ENCODE data around the gene ABTB2. TPM values are rescaled to one million over a fixed set of nuclear protein-coding genes. Genes with fewer than 3 reads are reported as not detected.
A peak's percentile ranks its signal among the peaks of the same experiment; 100 is the strongest.

The ABTB2 gene
- total and polyA plus RNA-seq, 9 of the 15 experiments (the other 6 are each of a cell fraction or from before 2014, with no cell fraction given): 0.03 to 0.18 (median 0.12) TPM; not detected in 2

DNA sequence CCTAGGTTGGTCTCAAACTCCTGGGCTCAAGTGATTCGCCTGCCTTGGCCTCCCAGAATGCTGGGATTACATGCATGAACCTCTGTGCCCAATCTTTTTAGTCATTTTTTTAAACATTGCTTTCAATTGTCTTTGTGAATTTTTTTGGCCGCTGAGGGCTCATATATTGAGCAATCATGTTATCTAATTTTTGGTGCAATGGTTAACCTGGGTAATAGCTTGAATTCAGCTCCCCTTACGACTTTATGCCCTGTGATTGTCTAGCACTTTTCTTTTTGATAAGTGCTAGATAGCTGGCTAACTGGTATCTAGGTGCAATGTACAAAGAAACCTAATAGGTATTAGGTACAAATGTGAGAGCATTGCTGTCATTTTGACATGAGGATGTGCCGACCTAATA lies 45.6 kb upstream of the ABTB2 start:
- Histone ChIP-seq H3K9me1 (ENCODE audit: control insufficient read depth, insufficient read depth, low read length) (no peaks in the 10 kb centered on the region), H3K36me3 (ENCODE audit: control insufficient read depth, insufficient read depth, low read length) (no peaks in the 10 kb centered on the region), H4K20me1 (replicated peaks; ENCODE audit: control insufficient read depth, insufficient read depth, low read length) (no peaks in the 10 kb centered on the region), H3K4me1 (replicated peaks in 1 of 2; ENCODE audit: control insufficient read depth in 2 of 2, insufficient read depth in 2 of 2, low read length in 2 of 2) (0 out of 5 replicates have a peak, but pooled peaks cover 0 to 7% of the 10 kb centered on the region in 2 experiments), H3K9me3 (replicated peaks; ENCODE audit: control insufficient read depth, insufficient read depth, low read depth, low read length) (no peaks in the 10 kb centered on the region), H3K9ac (ENCODE audit: insufficient read depth in 1 of 2, low read depth in 2 of 2, low read length in 2 of 2) (no peak overlapping the region), H3K4me2 (ENCODE audit: insufficient read depth, low read length) (no peak overlapping the region), H3K27me3 (ENCODE audit: control insufficient read depth in 2 of 2, insufficient read depth in 2 of 2, low read length in 2 of 2) (no peaks in the 10 kb centered on the region), H3K27ac (ENCODE audit: extremely low read depth, low read depth, low read length) (no peak overlapping the region), H2AFZ (ENCODE audit: low read depth, low read length) (no peak overlapping the region), H3K4me3 (no peak overlapping the region), H3K79me2 (ENCODE audit: control insufficient read depth, insufficient read depth, low read length) (no peaks in the 10 kb centered on the region)
- in situ Hi-C loops (cut with MboI) (no loop called here), intact Hi-C loops (cut with micrococcal nuclease) (no loop called here)
- WGBS (ENCODE audit: insufficient coverage, low coverage, missing lambda C conversion rate): 19% methylated on average over 4 of the region's 4 CpGs
- POLR2A ChIA-PET: interaction anchor here (1.1 to 1.4 kb wide), 3 partner anchors 12 to 103 kb away, joined by 3 read pairs; no protein-coding TSS in a partner anchor
- TF ChIP-seq CEBPG (CRISPR knock-in tag; IDR thresholded peaks at IDR 0.05) (no peak), CEBPG (tag; conservative IDR thresholded peaks at IDR 0.05 in 1 of 2, IDR thresholded peaks at IDR 0.05 in 1 of 2) (peak; percentile 54 to 56), CEBPB (tag; IDR thresholded peaks at IDR 0.05) (peak; percentile 78), CBX2 (IDR thresholded peaks at IDR 0.05; ENCODE audit: insufficient read depth, low read length, poor library complexity, severe bottlenecking) (no peak)
- FAIRE-seq (no peak), DNase-seq (ENCODE audit: extremely low read depth in 1 of 4, low spot score in 3 of 4) (no peak), ATAC-seq (no peak)
- no TSS peak for BruUV-seq (replicated peaks)
- CTCF ChIA-PET (ENCODE audit: low intra/inter-chr PET ratio): no interaction called here

- FAIRE-seq: no peak
- H2AFZ ChIP-seq (ENCODE audit: low read depth, low read length): no peak overlapping the region
These were observed 40.0 kb upstream of the ABTB2 start for GRCh38 chr11:34397811-34398210.

More at GRCh38 chr11:34397811-34398210, 40.0 kb upstream of the ABTB2 start:
- Histone ChIP-seq H3K27me3 (ENCODE audit: control insufficient read depth in 2 of 2, insufficient read depth in 2 of 2, low read length in 2 of 2) (no peaks in the 10 kb centered on the region), H3K27ac (ENCODE audit: extremely low read depth, low read depth, low read length) (no peak overlapping the region), H3K36me3 (ENCODE audit: control insufficient read depth, insufficient read depth, low read length) (no peaks in the 10 kb centered on the region), H3K9ac (ENCODE audit: insufficient read depth in 1 of 2, low read depth in 2 of 2, low read length in 2 of 2) (no peak overlapping the region), H3K4me2 (ENCODE audit: insufficient read depth, low read length) (no peak overlapping the region), H3K9me3 (replicated peaks; ENCODE audit: control insufficient read depth, insufficient read depth, low read depth, low read length) (no peaks in the 10 kb centered on the region), H3K79me2 (ENCODE audit: control insufficient read depth, insufficient read depth, low read length) (no peaks in the 10 kb centered on the region), H4K20me1 (replicated peaks; ENCODE audit: control insufficient read depth, insufficient read depth, low read length) (no peaks in the 10 kb centered on the region), H3K4me3 (no peak overlapping the region), H3K4me1 (replicated peaks in 1 of 2; ENCODE audit: control insufficient read depth in 2 of 2, insufficient read depth in 2 of 2, low read length in 2 of 2) (no peaks in the 10 kb centered on the region), H3K9me1 (ENCODE audit: control insufficient read depth, insufficient read depth, low read length) (no peaks in the 10 kb centered on the region)
- ATAC-seq (no peak), DNase-seq (ENCODE audit: extremely low read depth in 1 of 4, low spot score in 3 of 4) (no peak)
- in situ Hi-C loops (cut with MboI): no loop called here
- POLR2A ChIA-PET: no interaction called here
- CTCF ChIA-PET (ENCODE audit: low intra/inter-chr PET ratio): no interaction called here
- intact Hi-C loops (cut with micrococcal nuclease): no loop called here
- no peak for TF ChIP-seq ZBTB8A (IDR thresholded peaks at IDR 0.05; ENCODE audit: partially characterized antibody)
- no peak for TF ChIP-seq U2AF1 (optimal IDR thresholded peaks at IDR 0.05; ENCODE audit: low read depth, low read length)
- no peak for TF ChIP-seq ZNF41 (CRISPR knock-in tag; conservative IDR thresholded peaks at IDR 0.05)
- TF ChIP-seq CEBPB (tag; IDR thresholded peaks at IDR 0.05): no peak
- TF ChIP-seq HCFC1 (IDR thresholded peaks at IDR 0.05; ENCODE audit: low read depth, low read length): no peak
- no peak for TF ChIP-seq ZBTB49 (CRISPR knock-in tag; IDR thresholded peaks at IDR 0.05; ENCODE audit: borderline replicate concordance)
- no peak for TF ChIP-seq MCM3 (IDR thresholded peaks at IDR 0.05)
- TF ChIP-seq ZNF384 (IDR thresholded peaks at IDR 0.05; ENCODE audit: low read depth, low read length): no peak
- TF ChIP-seq, protein P1, sequence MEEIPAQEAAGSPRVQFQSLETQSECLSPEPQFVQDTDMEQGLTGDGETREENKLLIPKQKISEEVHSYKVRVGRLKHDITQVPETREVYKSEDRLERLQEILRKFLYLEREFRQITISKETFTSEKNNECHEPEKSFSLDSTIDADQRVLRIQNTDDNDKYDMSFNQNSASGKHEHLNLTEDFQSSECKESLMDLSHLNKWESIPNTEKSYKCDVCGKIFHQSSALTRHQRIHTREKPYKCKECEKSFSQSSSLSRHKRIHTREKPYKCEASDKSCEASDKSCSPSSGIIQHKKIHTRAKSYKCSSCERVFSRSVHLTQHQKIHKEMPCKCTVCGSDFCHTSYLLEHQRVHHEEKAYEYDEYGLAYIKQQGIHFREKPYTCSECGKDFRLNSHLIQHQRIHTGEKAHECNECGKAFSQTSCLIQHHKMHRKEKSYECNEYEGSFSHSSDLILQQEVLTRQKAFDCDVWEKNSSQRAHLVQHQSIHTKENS (CRISPR knock-in tag; IDR thresholded peaks at IDR 0.05): no peak
- TF ChIP-seq JUNB (CRISPR knock-in tag; conservative IDR thresholded peaks at IDR 0.05): no peak
- no TSS peak for BruUV-seq (replicated peaks)
- WGBS (ENCODE audit: insufficient coverage, low coverage, missing lambda C conversion rate): 41% methylated on average over 2 of the region's 2 CpGs

All from K562 (cell line).